Stimulated activated CD8-positive, alpha-beta memory T cell treated with anti-CD3 and anti-CD28 coated beads, Interleukin-12 subunit alpha, Interleukin-12 subunit beta, amount 100 ng/mL, for 24 hours (primary cell): ENCODE data around the gene SMIM28.

Experiments used
- DNase-seq: peaks from one replicate; pipeline ENCODE4 v3.0.0-alpha.2; 2020; ENCODE audit errors: extremely low read depth

Gene SMIM28

GRCh38 chr6:138430361-138431145 lies 52.8 kb downstream of the SMIM28 start:
- DNase-seq = no peak

- no peak for DNase-seq
Measured at GRCh38 chr6:138431256-138432062, 53.8 kb downstream of the SMIM28 start.

- no peak for DNase-seq
Measured at GRCh38 chr6:138432063-138432356, 54.3 kb downstream of the SMIM28 start.
